GM19395 (cell line): ENCODE results near the gene CR1L.
"Not testable (repeated sequence)": the region's sequence is repeated elsewhere in the genome, so short reads cannot be mapped to it uniquely, and the experiment has no call there.

ENCODE experiments used
- ATAC-seq: cut with Tn5 transposase; IDR thresholded peaks from one replicate; pipeline ENCODE4 v1.9.1; 2021; ENCODE audit warnings: mild to moderate bottlenecking, moderate library complexity; ENCODE audit not compliant: unreplicated experiment

CR1L gene

GRCh38 chr1:207680590-207681388 lies 35.9 kb downstream of the CR1L start:
- ATAC-seq, result not testable (repeated sequence)

GRCh38 chr1:207682872-207683434 lies 38.0 kb downstream of the CR1L start:
- ATAC-seq, result not testable (repeated sequence)

- not testable (repeated sequence) for ATAC-seq
Measured at GRCh38 chr1:207690551-207690950, 45.6 kb downstream of the CR1L start.

DNA sequence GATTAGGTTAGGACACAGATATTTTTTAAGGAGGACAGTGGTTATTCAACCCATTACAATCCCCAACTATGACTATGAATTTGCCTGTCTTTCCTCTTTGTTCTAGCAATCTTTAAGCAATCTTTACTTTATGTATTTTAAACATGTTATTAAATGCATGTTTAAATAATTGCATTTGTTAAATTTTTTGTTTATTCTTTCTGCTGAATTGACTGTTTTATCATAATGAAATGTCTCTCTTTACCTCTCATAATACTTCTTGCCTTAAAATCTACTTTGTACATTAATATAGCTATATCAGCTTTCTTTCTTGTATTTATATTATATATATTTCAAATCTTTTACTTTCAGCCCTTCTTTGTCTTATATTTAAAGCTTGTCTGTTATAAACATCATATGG lies 46.1 kb downstream of the CR1L start:
- no peak for ATAC-seq

GRCh38 chr1:207691841-207692240 lies 46.9 kb downstream of the CR1L start:
- no peak for ATAC-seq

DNA sequence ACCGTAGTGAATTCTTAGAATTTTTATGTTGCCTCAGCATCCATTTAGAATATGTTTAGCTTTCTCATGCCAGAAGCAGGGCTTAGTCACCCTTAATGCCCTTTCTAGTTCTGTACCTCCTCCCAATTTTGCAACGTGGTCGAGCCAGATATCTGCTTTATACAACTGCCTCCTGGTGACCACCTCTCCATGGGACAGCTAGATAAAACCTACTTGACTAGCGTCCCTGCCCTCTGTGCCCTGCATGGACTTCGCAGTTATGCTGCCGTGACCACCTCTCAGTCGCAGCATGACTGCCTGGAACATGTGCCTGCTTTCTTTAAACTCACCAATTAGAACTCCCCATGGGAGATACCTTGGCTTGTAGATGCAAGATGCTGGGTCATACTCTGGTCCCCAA lies 47.4 kb downstream of the CR1L start:
- not testable (repeated sequence) for ATAC-seq

DNA sequence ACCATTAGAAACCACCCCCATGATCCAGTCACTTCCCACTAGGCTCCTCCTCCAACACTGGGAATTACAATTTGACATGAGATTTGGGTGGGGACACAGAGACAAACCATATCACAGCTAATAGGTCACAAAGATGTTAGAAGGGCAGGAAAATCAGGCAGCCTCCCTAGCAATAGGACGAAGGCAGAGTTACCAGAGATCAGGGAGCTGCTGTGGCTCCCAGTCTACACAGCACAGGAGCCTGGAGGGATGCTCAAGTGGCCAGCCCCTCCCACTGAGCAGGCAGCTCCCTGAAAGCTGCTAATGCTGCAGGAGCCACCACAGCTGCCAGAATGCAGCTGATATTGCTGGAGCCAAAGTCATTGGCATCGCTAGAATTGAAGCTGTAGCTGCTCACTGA lies 51.0 kb downstream of the CR1L start:
- ATAC-seq, result no peak

- no peak for ATAC-seq
Measured at GRCh38 chr1:207698822-207699483, 54.0 kb downstream of the CR1L start.

- ATAC-seq, result no peak
Measured at GRCh38 chr1:207702317-207702716, 57.4 kb downstream of the CR1L start.

DNA sequence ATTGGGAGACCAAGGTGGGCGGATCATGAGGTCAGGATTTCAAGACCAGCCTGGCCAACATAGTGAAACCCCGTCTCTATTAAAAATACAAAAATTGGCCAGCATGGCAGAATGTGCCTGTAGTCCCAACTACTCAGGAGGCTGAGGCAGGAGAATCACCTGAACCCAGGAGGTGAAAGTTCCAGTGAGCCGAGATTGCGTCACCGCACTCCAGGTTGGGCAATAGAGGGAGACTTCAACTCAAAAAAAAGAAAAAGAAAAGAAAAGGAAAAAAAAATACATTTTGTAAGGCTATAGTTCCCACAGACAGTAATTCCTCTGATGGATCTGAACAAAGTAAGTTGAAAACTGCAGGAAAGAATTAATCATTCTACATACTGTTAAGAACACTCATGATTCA lies 58.8 kb downstream of the CR1L start:
- ATAC-seq, result no peak

- not testable (repeated sequence) for ATAC-seq
Measured at GRCh38 chr1:207708004-207708403, 63.1 kb downstream of the CR1L start.

- no peak for ATAC-seq
Measured at GRCh38 chr1:207711285-207711684, 66.4 kb downstream of the CR1L start.

DNA sequence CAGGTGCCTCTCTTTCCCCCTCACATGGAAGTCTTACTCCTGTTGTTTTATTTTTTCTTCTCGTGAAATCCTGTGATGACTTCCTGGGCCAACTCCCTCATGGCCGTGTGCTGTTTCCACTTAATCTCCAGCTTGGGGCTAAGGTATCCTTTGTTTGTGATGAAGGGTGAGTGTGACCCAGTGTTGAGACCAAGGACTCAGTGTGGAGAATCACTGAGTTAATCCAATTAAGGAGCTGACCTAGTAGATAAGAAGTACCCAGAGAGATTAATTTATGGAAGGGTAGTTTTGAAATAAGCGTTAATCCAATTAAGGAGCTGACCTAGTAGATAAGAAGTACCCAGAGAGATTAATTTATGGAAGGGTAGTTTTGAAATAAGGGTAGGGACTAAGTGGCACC lies 67.8 kb downstream of the CR1L start:
- not testable (repeated sequence) for ATAC-seq

DNA sequence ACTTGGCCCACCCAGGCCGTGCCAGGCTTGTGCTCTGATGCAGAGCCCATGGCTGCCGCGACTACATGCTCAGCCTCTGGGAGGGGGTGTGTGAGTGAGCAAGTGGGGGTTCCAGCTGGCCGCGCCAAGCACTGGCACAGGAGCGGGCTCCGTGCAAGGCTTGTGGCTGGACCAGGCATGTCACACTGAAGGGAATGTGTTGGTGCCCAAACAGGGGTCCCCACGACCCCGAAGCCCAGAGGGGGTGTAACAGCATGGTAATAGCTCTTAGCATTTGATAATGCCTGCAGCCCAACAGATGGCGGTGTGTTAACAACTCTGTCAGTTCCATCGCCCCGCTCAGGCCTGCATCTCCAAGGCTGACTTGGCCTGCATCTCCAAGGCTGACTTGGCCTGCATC lies 68.6 kb downstream of the CR1L start:
- ATAC-seq, result no peak

DNA sequence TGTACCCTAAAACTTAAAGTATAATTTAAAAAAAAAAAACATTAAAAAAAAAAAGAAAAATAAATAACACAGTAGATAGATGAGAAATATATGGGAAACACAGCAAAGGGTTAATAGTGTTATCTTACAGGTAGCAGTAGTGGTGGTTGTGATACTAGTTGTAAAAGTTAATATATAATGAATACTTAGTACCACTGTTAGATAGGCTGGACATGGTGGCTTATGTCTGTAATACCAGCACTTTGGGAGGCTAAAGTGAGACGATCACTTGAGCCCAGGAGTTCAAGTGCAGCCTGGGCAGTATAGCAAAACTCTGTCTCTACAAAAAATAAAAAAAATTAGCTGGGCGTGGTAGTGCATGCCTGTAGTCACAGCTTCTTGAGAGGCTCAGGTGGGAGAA lies 74.3 kb downstream of the CR1L start:
- no peak for ATAC-seq

DNA sequence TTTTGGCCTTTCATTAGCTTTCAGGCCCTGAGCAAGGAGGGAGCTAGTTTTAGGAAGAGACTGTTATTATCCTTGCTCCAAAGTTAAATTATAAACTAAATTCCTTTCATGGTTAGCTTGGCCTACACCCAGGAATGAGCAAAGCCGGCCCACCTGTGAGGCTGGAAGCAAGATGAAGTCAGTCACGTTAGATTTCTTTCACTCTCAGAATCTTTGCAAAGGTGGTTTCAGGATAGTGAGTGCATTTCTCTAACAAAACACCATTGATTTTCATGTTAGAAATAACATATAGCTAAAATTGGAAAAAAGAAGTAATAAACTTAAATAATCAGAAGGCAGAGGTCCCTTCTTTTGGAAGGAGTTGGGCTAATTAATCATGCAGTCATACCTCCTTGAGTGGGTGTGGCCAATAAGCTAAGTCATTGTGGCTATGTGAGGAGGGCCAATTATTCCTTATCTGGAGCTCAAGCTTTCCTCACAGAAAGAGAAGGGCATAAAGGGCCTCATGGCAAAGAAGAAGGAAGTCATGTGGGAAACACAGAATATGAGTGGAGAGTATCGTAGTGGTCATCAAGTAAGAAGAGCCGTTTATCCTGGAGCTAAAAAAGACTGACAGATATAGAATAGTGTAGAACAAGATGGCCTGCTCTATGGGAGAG lies 83.4 kb downstream of the CR1L start:
- ATAC-seq, result not testable (repeated sequence)

DNA sequence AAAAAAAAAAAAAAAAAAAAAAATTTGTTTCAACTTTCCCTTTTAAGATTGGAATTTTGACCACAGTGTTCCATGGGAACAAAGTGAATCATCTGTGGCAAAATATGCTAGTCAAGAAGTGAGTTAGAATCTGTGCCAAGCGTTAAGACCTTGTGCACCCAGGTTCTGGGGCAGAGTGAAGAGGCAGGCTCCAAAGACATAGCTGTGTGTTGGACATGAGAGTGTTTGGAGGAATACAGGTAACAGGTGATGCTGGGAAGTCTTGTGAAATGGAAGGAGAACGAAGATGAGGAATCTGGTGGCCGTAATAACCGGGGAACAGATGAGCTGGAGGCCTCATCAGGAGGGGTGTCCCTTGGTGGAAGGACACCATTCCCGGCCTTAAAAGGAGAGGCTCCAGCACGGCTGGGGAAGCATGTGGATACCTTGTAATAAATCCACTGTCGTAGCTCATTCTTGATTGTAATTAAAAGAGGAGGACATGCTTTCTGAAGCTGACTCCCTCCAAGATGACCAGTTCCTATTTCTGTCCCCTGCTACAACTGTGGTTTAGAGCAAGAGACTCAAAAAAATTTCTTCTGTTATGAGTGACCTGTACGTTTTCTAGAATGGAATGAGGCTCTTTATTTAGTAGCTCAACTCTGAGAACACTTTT lies 92.7 kb downstream of the CR1L start:
- ATAC-seq, result not testable (repeated sequence)

- ATAC-seq, result not testable (repeated sequence)
Measured at GRCh38 chr1:207738158-207738659, 93.3 kb downstream of the CR1L start.

DNA sequence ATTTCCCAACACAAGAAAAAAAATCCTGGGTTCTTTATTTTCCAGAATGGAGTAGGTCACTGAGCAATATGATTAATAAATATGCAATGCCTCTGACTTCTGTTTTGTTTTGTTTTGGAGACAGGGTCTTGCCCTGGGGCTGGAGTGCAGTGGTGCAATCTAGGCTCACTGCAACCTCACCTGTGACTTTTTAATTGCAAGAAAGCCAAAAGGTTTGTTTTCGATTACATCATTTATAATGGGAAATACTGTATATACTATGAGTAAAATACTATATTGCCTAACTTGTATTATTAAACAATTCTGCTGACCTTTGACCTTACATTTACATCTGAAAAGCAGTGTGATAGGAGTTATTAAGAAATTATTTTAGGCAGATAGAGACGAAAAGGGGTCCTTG lies 95.3 kb downstream of the CR1L start:
- no peak for ATAC-seq

DNA sequence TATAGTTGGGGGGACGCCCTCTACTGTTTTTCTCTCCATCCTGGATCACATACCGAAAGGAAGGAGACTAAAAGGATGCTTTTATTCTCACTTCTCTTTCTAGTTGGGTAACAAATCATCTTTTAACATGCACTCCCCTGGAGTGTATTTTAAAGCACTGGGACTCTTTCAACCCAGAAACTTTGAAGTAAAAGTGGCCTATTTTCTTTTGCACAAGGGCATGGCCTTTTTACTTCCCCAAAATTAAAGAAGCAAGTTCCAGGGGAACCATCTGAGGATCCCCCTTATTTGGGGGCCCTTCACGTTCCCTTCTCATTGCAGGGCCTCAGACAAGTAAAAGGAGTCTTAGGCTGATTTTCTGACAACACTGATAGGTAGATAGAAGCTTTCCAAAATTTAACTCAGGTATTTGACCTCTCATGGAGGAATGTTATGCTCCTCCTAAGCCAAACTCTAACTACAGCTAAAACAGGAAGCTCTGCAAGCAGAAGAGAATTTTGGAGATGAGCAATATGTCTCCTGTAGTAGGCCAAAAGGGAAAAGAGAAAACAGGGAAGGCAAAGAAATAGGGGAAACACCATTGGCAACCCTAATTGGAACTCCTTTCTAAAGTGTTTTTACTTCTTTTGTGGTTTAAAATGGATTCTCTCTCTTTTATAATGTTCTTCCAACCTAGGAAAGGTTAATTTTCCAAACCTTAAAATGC lies 98.1 kb downstream of the CR1L start:
- ATAC-seq, result no peak
